Testis (tissue), 3 donors: ENCODE results near the gene DNAJC12. TPM values are rescaled to one million over a fixed set of nuclear protein-coding genes. Genes with fewer than 3 reads are reported as not detected.
"Not testable (repeated sequence)": the region's sequence is repeated elsewhere in the genome, so short reads cannot be mapped to it uniquely, and the experiment has no call there.

Experiments used
- DNase-seq: peaks from one replicate; pipeline ENCODE4 v3.0.0-alpha.2; 2019
- H3K27ac ChIP-seq, 2 donors: fragments of 200-600 bp; sonication (generic); one replicate each; pipeline ENCODE4 v1.5.1; 2019
- H3K27me3 ChIP-seq: fragments of 200-600 bp; sonication (generic); one replicate; pipeline ENCODE4 v1.5.1; 2019
- H3K36me3 ChIP-seq: fragments of 200-600 bp; sonication (generic); one replicate; pipeline ENCODE4 v1.5.1; 2017; ENCODE audit warnings: low read depth; ENCODE audit errors: missing control alignments
- H3K4me1 ChIP-seq: fragments of 200-600 bp; sonication (generic); one replicate; pipeline ENCODE4 v1.5.1; 2019
- H3K4me3 ChIP-seq, 2 donors: fragments of 200-600 bp; sonication (generic); one replicate each; pipeline ENCODE4 v1.5.1; 2017 to 2019
- H3K9me3 ChIP-seq: fragments of 200-600 bp; sonication (generic); one replicate; pipeline ENCODE4 v1.5.1; 2017
- CTCF ChIP-seq, 3 experiments: fragments of 450-650 bp in 2 of 3; fragments of 200-600 bp in 1 of 3; sonication (generic) in 1 of 3; IDR thresholded peaks; one replicate each; pipeline ENCODE4 v1.5.1; 2016 to 2019; ENCODE audit warnings: antibody characterized with exemption in 3 of 3, mild to moderate bottlenecking in 2 of 3, moderate library complexity in 1 of 3
- POLR2A ChIP-seq: fragments of 450-650 bp; IDR thresholded peaks from one replicate; pipeline ENCODE4 v1.6.1; 2017; ENCODE audit warnings: antibody characterized with exemption, mild to moderate bottlenecking, moderate library complexity
- WGBS, 2 donors: methylation state at CpG; one replicate each; pipeline ENCODE4 v1.1.5; 2018; 5-methylcytosine and 5-hydroxymethylcytosine counted together
- intact Hi-C: fragments of 100-400 bp; cut with DNase I; formaldehyde crosslinking; loops from one replicate; pipeline ENCODE4 v1.15.1; 2023; ENCODE audit warnings: low total_unique reads
- polyA plus RNA-seq: library from polyadenylated mRNA; stranded (reverse); fragments of 350-450 nt; fragmentation: Illumina TruSeq; extraction: RNeasy Lipid Tissue Mini Kit (QIAGEN cat#74804); gene quantifications from one replicate; pipeline ENCODE4 v1.2.3, GENCODE V29; 2014; ENCODE audit warnings: low read depth, low replicate concordance; ENCODE audit not compliant: insufficient read depth
- total RNA-seq, 2 donors: library from RNA; depleted of rRNA; stranded (reverse); fragments of >200 nt; gene quantifications; one replicate each; pipeline ENCODE4 v1.2.3, GENCODE V29; 2016

The DNAJC12 gene
- total and polyA plus RNA-seq, 3 donors from 2014 or later, result 16.0 to 23.3 (median 22.5) TPM

GRCh38 chr10:67841737-67842136 is 3.7 kb upstream of the DNAJC12 start:
- intact Hi-C loops, result no loop called here
- TF ChIP-seq POLR2A (no peak), CTCF (IDR thresholded peaks at IDR 0.05) (no peak)

GRCh38 chr10:67839951-67840350 is 2.0 kb upstream of the DNAJC12 start:
- no peak for DNase-seq
- 84 to 91% methylated on average over 3 of the region's 3 CpGs for WGBS, 2 donors
- H3K27me3 ChIP-seq, result no peaks in the 10 kb centered on the region
- intact Hi-C loops, result no loop called here
- TF ChIP-seq CTCF (IDR thresholded peaks at IDR 0.05) (no peak), POLR2A (no peak)
- no peak overlapping the region for H3K4me3 ChIP-seq
- no peaks in the 10 kb centered on the region for H3K4me1 ChIP-seq
- no peaks in the 10 kb centered on the region for H3K36me3 ChIP-seq
- H3K9me3 ChIP-seq, result no peaks in the 10 kb centered on the region
- H3K27ac ChIP-seq, result no peak overlapping the region

More at GRCh38 chr10:67841737-67842136, 3.7 kb upstream of the DNAJC12 start:
- H3K4me3 ChIP-seq, result no peak overlapping the region
- H3K27ac ChIP-seq, result no peak overlapping the region
- H3K36me3 ChIP-seq, result no peaks in the 10 kb centered on the region
- H3K27me3 ChIP-seq, result no peaks in the 10 kb centered on the region
- H3K9me3 ChIP-seq, result no peaks in the 10 kb centered on the region
- DNase-seq, result no peak
- no peaks in the 10 kb centered on the region for H3K4me1 ChIP-seq

- intact Hi-C loops, DNase-seq, H3K27me3 ChIP-seq, H3K27ac ChIP-seq, H3K36me3 ChIP-seq, H3K9me3 ChIP-seq, H3K4me1 ChIP-seq, H3K4me3 ChIP-seq: not testable (repeated sequence)
- 96% methylated on average over 12 of the region's 12 CpGs for WGBS, 2 donors
These were observed 1.5 kb upstream of the DNAJC12 start for GRCh38 chr10:67839511-67839910.

DNA sequence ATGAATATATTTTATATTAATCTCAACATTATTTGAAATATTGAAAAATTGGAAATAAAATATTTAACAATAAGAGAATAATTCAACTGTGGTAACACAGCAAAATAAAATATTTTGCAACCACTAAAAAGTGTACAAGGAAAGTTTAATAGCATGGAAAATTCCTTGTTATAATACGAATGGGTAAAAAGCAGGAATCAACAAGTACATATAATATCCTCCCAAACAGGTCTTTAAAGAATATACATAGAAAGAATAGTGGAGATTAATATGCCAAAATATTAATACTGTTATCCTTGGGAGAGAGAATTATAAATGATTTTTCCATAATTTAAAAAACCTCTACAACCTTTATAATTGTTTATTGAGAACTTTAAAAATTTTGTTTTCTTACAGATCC is 1.0 kb downstream of the DNAJC12 start:
- TF ChIP-seq POLR2A (no peak), CTCF (IDR thresholded peaks at IDR 0.05) (no peak)
- H3K4me3 ChIP-seq, result peak overlapping the region in 1 of 2 donors; percentile 40
- H3K36me3 ChIP-seq, result no peaks in the 10 kb centered on the region
- no peak for DNase-seq
- intact Hi-C loops, result no loop called here
- WGBS, 2 donors, result 48 to 51% methylated on average over 1 of the region's 1 CpG
- no peaks in the 10 kb centered on the region for H3K27me3 ChIP-seq
- no peaks in the 10 kb centered on the region for H3K9me3 ChIP-seq
- H3K4me1 ChIP-seq, result no peaks in the 10 kb centered on the region
- H3K27ac ChIP-seq, result no peak overlapping the region

DNA sequence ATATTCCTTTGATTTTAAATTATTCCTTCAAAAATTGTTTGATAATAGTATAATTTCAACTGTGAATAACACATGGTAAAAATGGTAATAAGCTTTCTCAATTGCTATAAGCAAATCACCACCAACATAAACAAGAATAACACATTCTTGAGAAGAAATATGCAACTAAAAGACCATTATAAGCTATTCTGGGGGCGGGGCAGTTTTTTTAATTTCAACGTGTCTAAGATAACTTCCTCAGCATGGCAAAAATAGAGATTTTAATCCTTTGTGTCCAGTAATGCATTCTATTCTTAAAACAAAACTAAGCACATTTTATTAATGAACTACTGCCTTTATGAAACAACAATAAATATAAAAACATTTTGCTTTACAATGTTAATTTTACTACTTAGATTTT is 1.5 kb downstream of the DNAJC12 start:
- intact Hi-C loops, result no loop called here
- no peak overlapping the region for H3K4me3 ChIP-seq
- WGBS, 2 donors, result 47 to 55% methylated on average over 2 of the region's 2 CpGs

GRCh38 chr10:67835541-67836394 is 2.2 kb downstream of the DNAJC12 start:
- H3K27me3 ChIP-seq, intact Hi-C loops, H3K4me3 ChIP-seq, DNase-seq, H3K27ac ChIP-seq, H3K4me1 ChIP-seq, H3K9me3 ChIP-seq, H3K36me3 ChIP-seq: not testable (repeated sequence)
- WGBS, 2 donors, result 62% methylated on average over 4 to 6 of the region's 6 CpGs

More for the DNA sequence above, 1.5 kb downstream of the DNAJC12 start:
- Histone ChIP-seq H3K9me3 (no peaks in the 10 kb centered on the region), H3K36me3 (no peaks in the 10 kb centered on the region), H3K27ac (no peak overlapping the region), H3K27me3 (no peaks in the 10 kb centered on the region), H3K4me1 (no peaks in the 10 kb centered on the region)
- no peak for DNase-seq
- no peak for TF ChIP-seq POLR2A
- no peak for TF ChIP-seq CTCF (IDR thresholded peaks at IDR 0.05)
